ENCODE results near the gene SH2D4B.

DNA sequence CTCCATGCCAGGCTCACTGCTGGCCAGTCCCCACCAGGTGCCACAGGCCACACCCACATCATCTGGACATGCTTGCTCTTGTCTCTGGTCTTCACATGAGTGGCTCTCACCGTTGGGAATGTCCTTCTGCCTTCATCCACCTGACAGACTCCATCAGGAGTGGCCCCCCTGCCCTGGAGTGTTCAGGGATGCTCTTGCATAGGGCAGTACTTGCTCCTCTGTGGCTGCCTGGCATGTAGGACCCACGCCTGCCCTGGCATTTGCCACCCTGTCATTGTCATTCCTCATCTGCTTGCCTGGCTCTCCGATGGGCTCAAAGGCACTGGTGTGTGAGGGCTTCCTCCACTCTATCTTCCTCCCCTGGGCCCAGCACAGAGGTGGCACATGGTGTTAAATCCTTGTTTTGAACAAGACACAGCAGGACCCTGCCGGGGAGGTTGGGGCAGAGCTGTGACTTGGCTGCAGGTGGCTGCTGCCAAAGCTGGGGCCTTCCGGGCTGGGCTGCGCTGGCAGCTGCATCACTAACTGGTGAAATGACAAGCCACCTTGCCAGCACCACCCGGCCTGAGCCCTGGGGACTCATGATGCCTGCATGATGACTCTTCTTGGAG, 1.8 kb downstream of the SH2D4B start:
- TF ChIP-seq, protein P1, sequence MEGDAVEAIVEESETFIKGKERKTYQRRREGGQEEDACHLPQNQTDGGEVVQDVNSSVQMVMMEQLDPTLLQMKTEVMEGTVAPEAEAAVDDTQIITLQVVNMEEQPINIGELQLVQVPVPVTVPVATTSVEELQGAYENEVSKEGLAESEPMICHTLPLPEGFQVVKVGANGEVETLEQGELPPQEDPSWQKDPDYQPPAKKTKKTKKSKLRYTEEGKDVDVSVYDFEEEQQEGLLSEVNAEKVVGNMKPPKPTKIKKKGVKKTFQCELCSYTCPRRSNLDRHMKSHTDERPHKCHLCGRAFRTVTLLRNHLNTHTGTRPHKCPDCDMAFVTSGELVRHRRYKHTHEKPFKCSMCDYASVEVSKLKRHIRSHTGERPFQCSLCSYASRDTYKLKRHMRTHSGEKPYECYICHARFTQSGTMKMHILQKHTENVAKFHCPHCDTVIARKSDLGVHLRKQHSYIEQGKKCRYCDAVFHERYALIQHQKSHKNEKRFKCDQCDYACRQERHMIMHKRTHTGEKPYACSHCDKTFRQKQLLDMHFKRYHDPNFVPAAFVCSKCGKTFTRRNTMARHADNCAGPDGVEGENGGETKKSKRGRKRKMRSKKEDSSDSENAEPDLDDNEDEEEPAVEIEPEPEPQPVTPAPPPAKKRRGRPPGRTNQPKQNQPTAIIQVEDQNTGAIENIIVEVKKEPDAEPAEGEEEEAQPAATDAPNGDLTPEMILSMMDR (conservative IDR thresholded peaks at IDR 0.05; ENCODE audit: low read depth, low read length), result no peak
- no peak for TF ChIP-seq EZH2phosphoT487 (IDR thresholded peaks at IDR 0.05; ENCODE audit: borderline replicate concordance, low read length)
- no peak for TF ChIP-seq EZH2 (IDR thresholded peaks at IDR 0.05; ENCODE audit: low read length, unreplicated experiment)

Data from PC-3 (cell line).